C4-2B (cell line): ENCODE measurements around the gene OR8S1.
"Not testable (repeated sequence)": the region's sequence is repeated elsewhere in the genome, so short reads cannot be mapped to it uniquely, and the experiment has no call there.

Experiments used
- H3K27ac ChIP-seq: fragments of 450-650 bp; 2 replicates; pipeline ENCODE4 v1.5.1; 2017
- ZFX ChIP-seq: fragments of 450-650 bp; IDR thresholded peaks from 2 replicates; pipeline ENCODE4 v1.6.1; 2017
- TF ChIP-seq, protein P1 (sequence below): fragments of 450-650 bp; conservative IDR thresholded peaks from 2 replicates; pipeline ENCODE4 v1.5.1; 2017; ENCODE audit warnings: mild to moderate bottlenecking

OR8S1 gene

DNA sequence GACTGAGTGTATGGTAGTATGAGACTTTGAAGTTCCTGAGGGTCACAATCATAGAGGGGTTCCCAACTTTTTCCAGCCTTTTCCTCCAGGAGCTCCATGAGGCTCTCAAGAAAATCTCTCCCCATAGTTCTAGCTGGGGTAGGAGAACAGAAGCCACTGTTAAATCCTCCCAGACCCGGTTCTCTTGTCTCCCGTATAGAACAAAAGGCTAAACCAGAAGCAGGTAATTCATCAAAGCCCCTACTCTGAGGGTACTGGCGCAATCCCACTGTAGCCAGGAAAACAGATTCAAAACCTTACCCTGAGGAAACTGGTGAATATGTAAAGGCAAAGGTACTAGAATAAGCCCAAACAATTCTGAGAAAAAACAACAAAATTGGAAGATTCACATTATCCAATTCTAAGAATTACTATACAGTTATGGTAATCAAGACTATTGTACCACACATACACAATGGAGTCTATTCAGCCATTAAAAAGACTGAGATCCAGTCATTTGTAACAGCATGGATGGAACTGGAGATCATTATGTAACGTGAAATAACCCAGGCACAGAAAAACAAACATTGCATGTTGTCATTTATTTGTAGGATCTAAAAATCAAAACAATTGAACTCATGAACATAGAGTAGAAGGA, 20.5 kb downstream of the OR8S1 start:
- no peak for TF ChIP-seq ZFX
- TF ChIP-seq, protein P1, sequence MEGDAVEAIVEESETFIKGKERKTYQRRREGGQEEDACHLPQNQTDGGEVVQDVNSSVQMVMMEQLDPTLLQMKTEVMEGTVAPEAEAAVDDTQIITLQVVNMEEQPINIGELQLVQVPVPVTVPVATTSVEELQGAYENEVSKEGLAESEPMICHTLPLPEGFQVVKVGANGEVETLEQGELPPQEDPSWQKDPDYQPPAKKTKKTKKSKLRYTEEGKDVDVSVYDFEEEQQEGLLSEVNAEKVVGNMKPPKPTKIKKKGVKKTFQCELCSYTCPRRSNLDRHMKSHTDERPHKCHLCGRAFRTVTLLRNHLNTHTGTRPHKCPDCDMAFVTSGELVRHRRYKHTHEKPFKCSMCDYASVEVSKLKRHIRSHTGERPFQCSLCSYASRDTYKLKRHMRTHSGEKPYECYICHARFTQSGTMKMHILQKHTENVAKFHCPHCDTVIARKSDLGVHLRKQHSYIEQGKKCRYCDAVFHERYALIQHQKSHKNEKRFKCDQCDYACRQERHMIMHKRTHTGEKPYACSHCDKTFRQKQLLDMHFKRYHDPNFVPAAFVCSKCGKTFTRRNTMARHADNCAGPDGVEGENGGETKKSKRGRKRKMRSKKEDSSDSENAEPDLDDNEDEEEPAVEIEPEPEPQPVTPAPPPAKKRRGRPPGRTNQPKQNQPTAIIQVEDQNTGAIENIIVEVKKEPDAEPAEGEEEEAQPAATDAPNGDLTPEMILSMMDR = no peak

DNA sequence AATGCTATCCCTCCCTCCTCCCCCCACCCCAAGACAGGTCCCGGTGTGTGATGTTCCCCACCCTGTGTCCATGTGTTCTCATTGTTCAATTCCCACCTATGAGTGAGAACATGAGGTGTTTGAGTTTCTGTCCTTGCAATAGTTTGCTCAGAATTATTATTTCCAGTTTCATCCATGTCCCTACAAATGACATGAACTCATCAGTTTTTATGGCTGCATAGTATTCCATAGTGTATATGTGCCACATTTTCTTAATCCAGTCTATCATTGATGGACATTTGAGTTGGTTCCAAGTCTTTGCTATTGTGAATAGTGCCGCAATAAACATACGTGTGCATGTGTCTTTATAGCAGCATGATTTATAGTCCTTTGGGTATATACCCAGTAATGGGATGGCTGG, 21.6 kb downstream of the OR8S1 start:
- H3K27ac ChIP-seq = not testable (repeated sequence)

More for the DNA sequence above, 20.5 kb downstream of the OR8S1 start:
- no peak overlapping the region for H3K27ac ChIP-seq

DNA sequence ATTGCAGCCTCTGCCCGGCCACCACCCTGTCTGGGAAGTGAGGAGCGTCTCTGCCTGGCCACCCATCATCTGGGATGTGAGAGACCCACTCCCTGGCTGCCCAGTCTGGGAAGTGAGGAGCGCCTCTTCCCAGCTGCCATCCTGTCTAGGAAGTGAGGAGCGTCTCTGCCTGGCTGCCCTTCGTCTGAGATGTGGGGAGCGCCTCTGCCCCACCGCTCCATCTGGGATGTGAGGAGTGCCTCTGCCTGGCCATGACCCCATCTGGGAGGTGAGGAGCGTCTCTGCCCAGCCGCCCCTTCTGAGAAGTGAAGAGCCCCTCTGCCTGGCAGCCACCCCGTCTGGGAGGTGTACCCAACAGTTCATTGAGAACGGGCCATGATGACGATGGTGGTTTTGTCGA, 26.2 kb downstream of the OR8S1 start:
- H3K27ac ChIP-seq = not testable (repeated sequence)

DNA sequence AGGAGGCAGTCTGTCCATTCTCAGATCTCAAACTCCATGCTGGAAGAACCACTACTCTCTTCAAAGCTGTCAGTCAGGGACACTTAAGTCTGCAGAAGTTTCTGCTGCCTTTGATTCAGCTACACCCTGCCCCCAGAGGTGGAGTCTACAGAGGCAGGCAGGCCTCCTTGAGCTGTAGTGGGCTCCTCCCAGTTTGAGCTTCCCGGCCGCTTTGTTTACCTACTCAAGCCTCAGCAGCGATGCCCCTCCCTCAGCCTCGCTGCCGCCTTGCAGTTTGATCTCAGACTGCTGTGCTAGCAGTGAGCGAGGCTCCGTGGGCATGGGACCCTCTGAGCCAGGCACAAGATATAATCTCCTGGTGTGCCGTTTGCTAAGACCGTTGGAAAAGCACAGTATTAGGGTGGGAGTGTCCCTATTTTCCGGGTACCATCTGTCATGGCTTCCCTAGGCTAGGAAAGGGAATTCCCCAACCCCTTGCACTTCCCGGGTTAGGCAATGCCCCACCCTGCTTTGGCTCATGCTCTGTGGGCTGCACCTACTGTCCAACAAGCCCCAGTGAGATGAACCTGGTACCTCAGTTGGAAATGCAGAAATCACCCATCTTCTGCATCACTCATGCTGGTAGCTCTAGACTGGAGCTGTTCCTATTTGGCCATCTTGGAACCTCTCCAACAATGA, 28.4 kb downstream of the OR8S1 start:
- H3K27ac ChIP-seq = not testable (repeated sequence)

DNA sequence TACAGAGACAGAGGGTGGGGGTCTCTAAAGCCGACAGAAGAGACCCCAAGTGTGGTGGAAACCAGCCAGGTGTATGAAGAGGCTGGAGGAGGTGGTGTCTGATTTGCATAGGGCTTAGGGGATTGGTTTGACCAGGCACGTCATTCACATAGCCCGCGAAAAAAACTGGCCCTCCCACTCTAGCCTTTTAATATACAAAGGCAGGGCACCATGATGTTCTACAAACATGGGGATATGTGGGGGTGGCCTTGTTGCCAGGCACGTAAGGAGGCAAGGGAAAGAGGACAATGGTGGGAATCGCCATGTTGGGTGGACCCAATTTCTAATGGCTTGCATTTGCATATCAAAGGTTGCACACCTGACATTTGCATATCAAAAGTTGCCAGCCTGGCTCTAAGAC, 31.2 kb downstream of the OR8S1 start:
- TF ChIP-seq, protein P1 = no peak
- no peak for TF ChIP-seq ZFX

DNA sequence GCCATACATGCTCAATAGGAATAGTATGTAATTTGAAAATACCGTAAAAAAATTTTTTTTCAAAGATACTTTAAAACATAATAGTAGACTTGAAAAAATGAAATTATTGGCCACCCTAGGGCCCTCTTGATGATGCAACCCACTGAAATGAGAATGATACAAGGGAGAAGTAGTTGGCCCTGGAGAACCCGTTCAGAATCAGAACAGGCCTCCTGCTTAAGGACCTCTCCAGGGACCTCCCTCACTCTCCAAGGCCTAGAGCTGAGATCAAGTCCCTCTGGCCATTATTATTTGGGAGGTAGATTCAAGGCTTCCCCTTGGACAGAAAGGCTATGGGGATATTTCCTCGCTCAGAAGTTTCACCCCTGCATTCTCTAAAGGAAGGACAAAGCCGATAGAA, 32.5 kb downstream of the OR8S1 start:
- TF ChIP-seq ZFX = no peak
- TF ChIP-seq, protein P1 = no peak
- H3K27ac ChIP-seq = no peak overlapping the region

More for the DNA sequence above, 31.2 kb downstream of the OR8S1 start:
- no peak overlapping the region for H3K27ac ChIP-seq

DNA sequence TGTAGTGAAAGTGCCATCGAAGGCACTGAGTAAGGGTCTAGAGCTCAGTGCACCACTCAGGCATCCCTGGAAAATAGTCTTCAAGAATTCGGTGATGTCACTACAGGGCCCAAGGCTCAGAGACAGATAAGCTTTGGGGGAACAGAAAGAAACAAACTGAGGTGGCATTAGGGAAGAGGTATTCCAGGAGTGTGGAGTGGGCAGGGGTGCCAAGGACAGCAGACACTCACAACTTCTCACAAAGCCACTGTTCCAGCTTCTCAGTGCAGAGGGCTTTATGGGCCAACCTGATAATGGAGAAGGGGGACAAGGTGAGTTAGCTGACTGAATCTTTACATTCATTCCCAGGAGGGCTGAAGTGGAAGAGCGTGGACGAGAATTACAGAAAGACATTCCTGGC, 42.3 kb downstream of the OR8S1 start:
- H3K27ac ChIP-seq = no peak overlapping the region
- no peak for TF ChIP-seq ZFX

DNA sequence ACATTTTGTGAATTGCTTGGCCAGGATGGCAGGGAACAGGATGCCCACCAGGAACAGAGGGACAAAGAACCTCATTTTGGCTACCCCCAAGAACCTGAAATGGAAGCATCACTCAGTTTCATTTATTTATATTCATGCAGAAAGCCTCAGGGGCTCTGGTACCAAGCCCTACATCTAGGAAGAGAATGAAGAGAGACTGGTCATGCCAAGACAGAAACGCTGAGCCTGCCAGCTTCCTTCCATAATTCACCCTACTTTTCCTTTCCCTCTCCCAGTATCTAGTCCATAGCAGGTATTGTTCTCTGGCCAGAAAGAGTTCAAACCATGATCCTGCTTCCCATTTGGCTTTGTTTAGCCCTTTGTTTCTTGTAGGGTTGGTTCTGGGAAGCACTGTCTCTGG, 44.5 kb downstream of the OR8S1 start, which contains the start of gene LALBA:
Gene LALBA, minus strand, starts transcription at position 101 of the 400 bp plus-strand sequence. Its CDS starts 26 bp downstream, at position 75.
- TF ChIP-seq, protein P1 = no peak
- H3K27ac ChIP-seq = no peak within 1 kb of the TSS

DNA sequence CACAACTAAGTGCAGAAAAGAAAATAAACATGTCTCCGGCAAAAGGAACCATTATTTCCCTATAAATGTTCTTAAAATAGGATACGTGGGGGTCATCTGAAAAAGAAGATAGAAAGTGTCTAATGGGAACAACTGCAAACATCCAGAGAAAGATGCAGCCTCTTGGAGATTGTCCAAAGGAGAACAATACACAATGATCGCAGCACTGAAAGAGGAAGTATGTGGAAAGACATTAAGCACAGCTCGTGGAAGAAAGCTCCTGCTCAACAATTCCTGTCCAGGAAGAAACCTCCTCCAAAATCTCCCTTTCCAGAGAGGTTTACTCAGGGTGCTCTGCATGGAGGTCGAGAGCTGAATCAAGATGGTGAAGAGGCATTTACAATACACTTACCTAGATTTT, 46.9 kb downstream of the OR8S1 start:
- no peak overlapping the region for H3K27ac ChIP-seq
- TF ChIP-seq ZFX = no peak
- TF ChIP-seq, protein P1 = no peak
